Measurements from ENCODE around the gene ZNF587.

DNA sequence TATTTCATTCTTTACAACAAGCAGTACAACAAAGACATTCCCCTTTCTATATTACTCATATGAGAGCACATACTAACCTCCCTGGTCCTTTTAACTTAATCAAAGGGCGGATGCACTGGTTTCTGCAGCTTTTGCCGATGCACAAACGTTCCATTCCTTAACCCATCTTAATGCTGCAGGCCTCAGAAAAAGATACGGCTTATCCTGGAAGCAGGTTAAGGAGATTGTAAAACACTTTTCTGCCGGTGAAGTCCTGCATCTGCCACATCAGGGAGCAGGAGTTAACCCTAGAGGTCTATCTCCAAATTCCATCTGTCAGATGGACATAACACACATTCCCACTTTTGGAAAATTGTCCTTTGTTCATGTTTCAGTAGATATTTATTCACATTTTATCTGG, 50.7 kb downstream of the ZNF587 start:
- TF ChIP-seq, protein P1, sequence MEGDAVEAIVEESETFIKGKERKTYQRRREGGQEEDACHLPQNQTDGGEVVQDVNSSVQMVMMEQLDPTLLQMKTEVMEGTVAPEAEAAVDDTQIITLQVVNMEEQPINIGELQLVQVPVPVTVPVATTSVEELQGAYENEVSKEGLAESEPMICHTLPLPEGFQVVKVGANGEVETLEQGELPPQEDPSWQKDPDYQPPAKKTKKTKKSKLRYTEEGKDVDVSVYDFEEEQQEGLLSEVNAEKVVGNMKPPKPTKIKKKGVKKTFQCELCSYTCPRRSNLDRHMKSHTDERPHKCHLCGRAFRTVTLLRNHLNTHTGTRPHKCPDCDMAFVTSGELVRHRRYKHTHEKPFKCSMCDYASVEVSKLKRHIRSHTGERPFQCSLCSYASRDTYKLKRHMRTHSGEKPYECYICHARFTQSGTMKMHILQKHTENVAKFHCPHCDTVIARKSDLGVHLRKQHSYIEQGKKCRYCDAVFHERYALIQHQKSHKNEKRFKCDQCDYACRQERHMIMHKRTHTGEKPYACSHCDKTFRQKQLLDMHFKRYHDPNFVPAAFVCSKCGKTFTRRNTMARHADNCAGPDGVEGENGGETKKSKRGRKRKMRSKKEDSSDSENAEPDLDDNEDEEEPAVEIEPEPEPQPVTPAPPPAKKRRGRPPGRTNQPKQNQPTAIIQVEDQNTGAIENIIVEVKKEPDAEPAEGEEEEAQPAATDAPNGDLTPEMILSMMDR (IDR thresholded peaks at IDR 0.05) = no peak
- no peak for TF ChIP-seq POLR2A (IDR thresholded peaks at IDR 0.05)

Measured in body of pancreas (tissue), 4 donors.